VCaP (cell line): Measurements from ENCODE around the gene CDC14A.

Experiments
- H3K27ac ChIP-seq: fragments of 450-650 bp; 2 replicates; pipeline ENCODE4 v1.5.1; 2017
- TF ChIP-seq, protein P1 (sequence below): fragments of 450-650 bp; conservative IDR thresholded peaks from 2 replicates; pipeline ENCODE4 v1.5.1; 2017; ENCODE audit warnings: mild to moderate bottlenecking, moderate library complexity

Gene CDC14A

DNA sequence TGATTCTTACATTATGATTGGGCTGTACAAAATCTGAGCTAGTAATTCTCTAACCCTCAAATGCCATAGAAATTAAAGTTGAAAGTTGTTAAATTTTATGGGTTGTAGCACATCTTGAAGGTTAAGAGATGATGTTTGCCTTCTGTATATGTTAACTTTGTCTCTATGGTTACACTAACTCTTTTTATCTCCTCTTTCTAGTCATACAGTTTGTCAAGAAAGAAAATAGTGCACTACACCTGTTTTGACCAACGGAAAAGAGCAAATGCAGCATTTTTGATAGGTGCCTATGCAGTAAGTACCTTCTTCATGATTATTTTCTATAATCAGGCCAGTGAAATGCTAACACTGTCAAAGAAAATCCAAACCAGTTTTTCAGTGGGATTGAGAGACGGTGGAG lies 38.2 kb downstream of the CDC14A start:
- TF ChIP-seq, protein P1, sequence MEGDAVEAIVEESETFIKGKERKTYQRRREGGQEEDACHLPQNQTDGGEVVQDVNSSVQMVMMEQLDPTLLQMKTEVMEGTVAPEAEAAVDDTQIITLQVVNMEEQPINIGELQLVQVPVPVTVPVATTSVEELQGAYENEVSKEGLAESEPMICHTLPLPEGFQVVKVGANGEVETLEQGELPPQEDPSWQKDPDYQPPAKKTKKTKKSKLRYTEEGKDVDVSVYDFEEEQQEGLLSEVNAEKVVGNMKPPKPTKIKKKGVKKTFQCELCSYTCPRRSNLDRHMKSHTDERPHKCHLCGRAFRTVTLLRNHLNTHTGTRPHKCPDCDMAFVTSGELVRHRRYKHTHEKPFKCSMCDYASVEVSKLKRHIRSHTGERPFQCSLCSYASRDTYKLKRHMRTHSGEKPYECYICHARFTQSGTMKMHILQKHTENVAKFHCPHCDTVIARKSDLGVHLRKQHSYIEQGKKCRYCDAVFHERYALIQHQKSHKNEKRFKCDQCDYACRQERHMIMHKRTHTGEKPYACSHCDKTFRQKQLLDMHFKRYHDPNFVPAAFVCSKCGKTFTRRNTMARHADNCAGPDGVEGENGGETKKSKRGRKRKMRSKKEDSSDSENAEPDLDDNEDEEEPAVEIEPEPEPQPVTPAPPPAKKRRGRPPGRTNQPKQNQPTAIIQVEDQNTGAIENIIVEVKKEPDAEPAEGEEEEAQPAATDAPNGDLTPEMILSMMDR: no peak
- H3K27ac ChIP-seq: no peak overlapping the region

DNA sequence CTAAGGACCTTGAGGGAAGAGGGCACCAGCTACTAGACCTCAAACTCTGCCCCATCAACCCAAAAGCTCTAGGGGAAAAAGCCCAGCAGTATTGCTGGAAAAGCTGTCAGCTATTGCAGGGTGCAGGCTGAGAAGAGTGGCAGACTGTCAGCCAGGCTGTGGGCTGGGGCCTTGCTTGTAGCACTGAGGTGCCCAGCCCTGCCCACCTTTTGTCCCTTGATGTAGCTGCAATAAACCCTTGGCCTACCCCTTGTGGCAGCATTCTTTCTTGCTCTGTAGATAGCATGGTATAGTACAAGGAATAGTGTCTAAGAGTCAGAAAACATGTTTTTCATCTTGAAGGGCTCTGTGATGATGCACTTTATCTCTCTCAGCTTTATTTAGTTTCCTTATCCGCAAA lies 39.4 kb downstream of the CDC14A start:
- H3K27ac ChIP-seq: no peak overlapping the region
- TF ChIP-seq, protein P1: no peak

DNA sequence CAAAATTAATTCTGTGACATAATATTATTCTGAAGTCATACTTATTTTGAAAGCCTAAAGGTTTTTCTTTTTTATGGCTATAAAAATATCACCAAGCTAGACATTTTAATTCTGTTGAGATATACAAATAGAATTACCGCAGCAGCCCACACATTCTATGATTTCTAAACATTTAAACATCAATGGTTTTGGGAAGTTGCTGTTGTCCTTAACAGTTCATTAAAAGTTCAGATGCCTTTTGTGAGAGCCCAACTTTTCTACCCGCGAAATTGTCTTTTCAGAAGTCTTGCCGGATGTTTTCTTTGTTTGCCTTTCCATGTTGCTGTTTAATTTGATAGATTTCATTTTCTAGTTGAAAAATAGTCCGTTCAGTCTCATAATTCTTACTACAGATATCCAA lies 40.5 kb downstream of the CDC14A start:
- TF ChIP-seq, protein P1: no peak
- H3K27ac ChIP-seq: no peak overlapping the region

DNA sequence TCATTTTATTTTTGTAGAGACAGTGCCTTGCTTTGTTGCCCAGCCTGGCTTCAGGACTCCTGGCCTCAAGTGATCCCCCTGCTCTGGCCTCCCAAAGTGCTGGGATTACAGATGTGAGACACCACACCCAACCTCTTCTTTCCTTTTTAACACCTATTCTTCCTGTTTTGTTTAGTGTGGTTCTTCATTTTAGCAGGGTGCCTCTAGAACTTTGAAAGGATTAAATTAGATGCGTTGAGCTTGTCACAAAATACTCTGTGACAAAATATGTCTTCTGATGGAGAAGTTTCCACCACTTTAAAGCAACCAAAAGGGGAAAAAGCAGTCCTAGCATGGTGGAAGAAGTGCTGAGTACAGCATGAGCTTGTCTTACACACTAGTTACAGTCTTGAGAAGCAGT lies 42.0 kb downstream of the CDC14A start:
- TF ChIP-seq, protein P1: no peak
- no peak overlapping the region for H3K27ac ChIP-seq

DNA sequence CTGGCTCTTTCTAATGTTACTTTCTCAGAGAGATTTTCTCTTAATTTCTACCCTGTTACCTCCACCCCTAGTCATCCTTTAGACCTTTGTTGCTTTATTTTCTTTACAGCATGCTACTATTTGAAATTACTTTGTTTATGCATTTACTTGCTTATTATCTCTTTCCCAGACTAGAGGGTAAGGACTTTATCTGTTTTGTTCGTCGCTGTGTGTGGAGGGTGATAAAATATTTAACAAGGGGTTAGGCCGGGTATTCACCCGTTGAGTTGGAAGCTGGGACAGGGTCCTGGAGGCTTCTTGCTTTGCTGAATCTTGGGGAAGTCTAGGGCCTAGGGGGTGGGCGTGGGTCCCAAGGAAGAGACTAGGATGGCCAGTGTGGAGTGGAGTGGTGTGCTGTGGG lies 43.6 kb downstream of the CDC14A start:
- no peak overlapping the region for H3K27ac ChIP-seq
- TF ChIP-seq, protein P1: no peak

DNA sequence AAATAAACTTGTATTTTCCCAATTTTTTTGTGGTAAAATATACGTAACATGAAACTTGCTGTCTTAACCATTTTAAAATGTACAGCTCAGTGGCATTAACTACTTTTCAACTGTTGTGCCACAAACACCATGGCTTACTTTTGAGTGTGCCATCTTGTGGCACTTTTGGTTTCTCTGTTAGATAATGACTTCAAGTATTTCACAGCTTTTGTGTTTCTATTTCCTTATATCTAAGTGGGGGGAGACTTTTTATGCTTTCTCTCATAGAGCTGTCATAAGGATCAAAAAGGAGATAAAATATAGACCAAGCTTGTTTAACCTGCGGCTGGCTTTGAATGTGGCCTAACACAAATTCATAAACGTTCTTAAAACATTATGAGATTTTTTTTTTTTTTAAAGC lies 44.3 kb downstream of the CDC14A start:
- TF ChIP-seq, protein P1: no peak
- no peak overlapping the region for H3K27ac ChIP-seq

DNA sequence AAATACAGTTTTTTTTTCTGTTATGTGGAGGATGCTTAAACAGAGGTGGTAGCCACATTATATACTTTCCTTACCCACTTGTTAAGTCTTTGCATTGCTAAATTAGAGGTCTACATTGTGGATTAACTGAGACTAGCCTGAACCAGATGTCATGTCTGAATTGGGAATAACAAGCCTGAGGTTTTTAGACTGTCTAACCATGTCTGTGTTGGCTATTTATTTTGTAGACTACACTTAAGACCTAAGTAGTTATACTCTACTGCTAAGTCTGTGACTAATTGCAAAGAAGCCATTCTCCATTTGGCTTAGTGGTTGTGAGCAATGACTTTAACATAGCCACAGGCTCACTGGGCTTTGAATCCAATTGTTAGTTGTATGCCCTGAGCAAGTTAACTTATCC lies 45.4 kb downstream of the CDC14A start:
- no peak overlapping the region for H3K27ac ChIP-seq
- TF ChIP-seq, protein P1: no peak

DNA sequence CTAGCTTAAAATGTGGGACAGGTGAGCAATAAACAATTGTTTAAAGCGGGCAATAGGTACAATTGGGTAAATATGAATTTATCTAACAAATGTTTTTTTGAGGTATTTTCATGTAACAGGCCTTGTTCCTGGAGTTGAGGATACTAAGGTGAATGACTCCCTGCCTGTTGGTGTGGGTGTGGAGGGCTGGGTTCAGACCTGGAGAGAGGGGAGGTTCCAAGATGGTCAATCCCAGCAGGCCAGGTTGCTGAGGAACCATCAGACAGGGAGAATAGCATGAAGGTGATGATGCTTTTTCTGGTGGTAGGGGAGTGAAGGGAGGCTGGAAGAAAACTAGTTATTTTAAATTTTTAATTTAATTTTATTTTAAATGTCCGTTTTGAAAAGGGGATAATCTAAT lies 46.3 kb downstream of the CDC14A start:
- H3K27ac ChIP-seq: no peak overlapping the region
- TF ChIP-seq, protein P1: no peak
